AG10803 (cell line): Measurements from ENCODE around the gene BMAL2.
A peak's percentile ranks its signal among the peaks of the same experiment; 100 is the strongest.

Experiments used
- DNase-seq: peaks from one replicate; pipeline ENCODE4 v3.0.0; 2010; ENCODE audit warnings: low read depth
- H3K4me3 ChIP-seq: 2 replicates; pipeline ENCODE4 v1.5.1; 2011; ENCODE audit warnings: mild to moderate bottlenecking, low read length, control low read depth
- CTCF ChIP-seq: conservative IDR thresholded peaks from 2 replicates; pipeline ENCODE4 v1.5.1; 2011; ENCODE audit warnings: mild to moderate bottlenecking, low read length, control low read depth, inconsistent platforms

Gene BMAL2

GRCh38 chr12:27304856-27305255, 27.8 kb upstream of the BMAL2 start:
- no peak for DNase-seq
- TF ChIP-seq CTCF, result no peak
- no peak overlapping the region for H3K4me3 ChIP-seq

- TF ChIP-seq CTCF, result peak; percentile 59
- DNase-seq, result peak; percentile 60
- no peak overlapping the region for H3K4me3 ChIP-seq
Observed at GRCh38 chr12:27305673-27306456, 26.8 kb upstream of the BMAL2 start.

GRCh38 chr12:27309293-27309994, 23.2 kb upstream of the BMAL2 start:
- no peak for TF ChIP-seq CTCF
- no peak for DNase-seq
- H3K4me3 ChIP-seq, result no peak overlapping the region

GRCh38 chr12:27309995-27310315, 22.7 kb upstream of the BMAL2 start:
- no peak for DNase-seq
- no peak for TF ChIP-seq CTCF

GRCh38 chr12:27316947-27317346, 15.7 kb upstream of the BMAL2 start:
- TF ChIP-seq CTCF, result no peak
- DNase-seq, result no peak
- H3K4me3 ChIP-seq, result no peak overlapping the region

More at GRCh38 chr12:27309995-27310315, 22.7 kb upstream of the BMAL2 start:
- no peak overlapping the region for H3K4me3 ChIP-seq

GRCh38 chr12:27319409-27319808, 13.2 kb upstream of the BMAL2 start:
- no peak overlapping the region for H3K4me3 ChIP-seq
- no peak for TF ChIP-seq CTCF
- peak; percentile 84 for DNase-seq

- H3K4me3 ChIP-seq, result no peak overlapping the region
- DNase-seq, result no peak
- no peak for TF ChIP-seq CTCF
Observed at GRCh38 chr12:27319848-27320247, 12.8 kb upstream of the BMAL2 start.
